Lung (tissue), 12 donors: ENCODE results near the gene ERC2. TPM values are rescaled to one million over a fixed set of nuclear protein-coding genes. Genes with fewer than 3 reads are reported as not detected.

Experiments used
- ATAC-seq: fragments of 200-7000 bp; cut with Tn5 transposase; one replicate; pipeline ENCODE4 v1.9.1; 2020; ENCODE audit warnings: moderate number of reproducible peaks; ENCODE audit not compliant: insufficient read depth, low FRiP score
- DNase-seq, 3 donors: peaks; one replicate each; pipeline ENCODE4 v3.0.0-alpha.2; 2013 to 2017
- H3K27ac ChIP-seq, 2 donors: one replicate each; pipeline ENCODE4 v1.5.1; 2013; ENCODE audit warnings: mild to moderate bottlenecking in 2 of 2, moderate library complexity in 2 of 2, control low read depth in 1 of 2, inconsistent platforms in 1 of 2, low read depth in 1 of 2, low read length in 1 of 2
- H3K27me3 ChIP-seq, 3 donors: one replicate each; pipeline ENCODE4 v1.5.1; 2013; ENCODE audit warnings: low read length in 2 of 3; ENCODE audit not compliant: control insufficient read depth in 3 of 3, insufficient read depth in 3 of 3
- H3K36me3 ChIP-seq, 4 donors: one replicate each; pipeline ENCODE4 v1.5.1; 2013; ENCODE audit warnings: low read length in 4 of 4, mild to moderate bottlenecking in 1 of 4, moderate library complexity in 1 of 4; ENCODE audit not compliant: control insufficient read depth in 4 of 4, insufficient read depth in 4 of 4
- H3K4me1 ChIP-seq, 5 donors: one replicate each; pipeline ENCODE4 v1.5.1; 2013; ENCODE audit warnings: low read length in 5 of 5, mild to moderate bottlenecking in 2 of 5, moderate library complexity in 1 of 5; ENCODE audit not compliant: control insufficient read depth in 5 of 5, insufficient read depth in 5 of 5
- H3K4me3 ChIP-seq: one replicate; pipeline ENCODE4 v1.5.1; 2013; ENCODE audit warnings: mild to moderate bottlenecking, control low read depth, moderate library complexity
- H3K9ac ChIP-seq, 2 donors: one replicate each; pipeline ENCODE4 v1.5.1; 2013; ENCODE audit warnings: low read length in 2 of 2, control low read depth in 1 of 2; ENCODE audit not compliant: insufficient read depth in 1 of 2
- H3K9me3 ChIP-seq, 4 donors: one replicate each; pipeline ENCODE4 v1.5.1; 2013; ENCODE audit warnings: low read length in 3 of 4, mild to moderate bottlenecking in 1 of 4, moderate library complexity in 1 of 4; ENCODE audit not compliant: control insufficient read depth in 4 of 4, insufficient read depth in 3 of 4
- CTCF ChIP-seq: IDR thresholded peaks from 2 replicates; pipeline ENCODE4 v1.5.1; 2012; ENCODE audit warnings: mild to moderate bottlenecking; ENCODE audit errors: control extremely low read depth, extremely low read depth
- WGBS, 2 donors: extraction: QIAGEN DNeasy Blood & Tissue Kit; methylation state at CpG; one replicate each; pipeline ENCODE4 v1.1.7; 2013; 5-methylcytosine and 5-hydroxymethylcytosine counted together
- polyA plus RNA-seq, 2 donors: library from polyadenylated mRNA; stranded (reverse); fragments of 200-250 nt; gene quantifications; one replicate each; pipeline ENCODE4 v1.2.1, GENCODE V29; 2013
- total RNA-seq, 2 donors: library from RNA; depleted of rRNA in 1 of 2; stranded (reverse); fragments of >200 nt in 1 of 2; gene quantifications; one replicate each; pipeline ENCODE4 v1.2.1, GENCODE V29; 2014 to 2021
- donor health status: control.
- donor health status: control.
- donor health status: Bipolar disorder and iron deficiency.
- donor health status: healthy.
- donor health status: DM: yes; HTN: yes; CAD: no.

The ERC2 gene
- total and polyA plus RNA-seq, 4 donors, result 0.20 to 3.5 (median 0.97) TPM

DNA sequence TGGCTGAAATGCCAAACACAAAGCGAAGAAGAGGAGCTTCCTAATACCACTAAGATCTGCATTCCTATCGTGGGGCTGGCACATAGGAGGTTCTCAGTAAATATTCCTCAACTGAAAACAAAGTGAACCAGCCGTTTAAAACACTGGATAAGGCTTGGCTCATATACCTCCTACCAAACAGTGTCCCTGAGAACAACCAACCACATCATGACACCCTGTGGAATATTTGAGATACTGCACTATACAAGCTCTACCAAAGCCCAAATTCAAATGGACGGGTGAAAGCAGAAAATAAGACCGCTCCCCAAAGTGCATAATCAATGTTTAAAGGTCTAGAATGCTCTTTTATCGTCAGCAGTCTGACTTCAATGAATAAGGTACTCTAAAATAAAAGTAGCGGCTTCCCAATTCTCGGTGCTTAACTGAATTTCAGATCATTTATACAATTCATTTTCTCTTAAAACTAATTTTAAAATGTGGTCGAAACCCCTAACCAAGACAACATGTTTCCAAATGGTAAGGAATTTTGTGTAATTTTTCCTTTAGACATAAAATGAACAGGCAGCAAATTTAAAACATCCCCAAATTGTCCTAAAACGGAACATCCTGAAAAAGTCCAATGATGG, 425.8 kb downstream of the ERC2 start:
- Histone ChIP-seq H3K4me3 (no peak overlapping the region), H3K9ac (no peak overlapping the region), H3K27me3 (peaks cover 0 to 16% (median 0%) of the 10 kb centered on the region in 3 donors), H3K36me3 (no peaks in the 10 kb centered on the region), H3K9me3 (peaks cover 0 to 4% (median 1%) of the 10 kb centered on the region in 4 donors), H3K27ac (no peak overlapping the region), H3K4me1 (peaks cover 0 to 7% (median 0%) of the 10 kb centered on the region in 5 donors)
- DNase-seq, result peak in 2 of 3 donors; percentile 74 to 83
- WGBS, 2 donors, result 57 to 60% methylated on average over 10 of the region's 10 CpGs
- peak; percentile 47 for ATAC-seq
- TF ChIP-seq CTCF, result peak; percentile 7

- TF ChIP-seq CTCF, result no peak
- ATAC-seq (no peak), DNase-seq (no peak)
- Histone ChIP-seq H3K36me3 (no peaks in the 10 kb centered on the region), H3K27ac (no peak overlapping the region), H3K9me3 (peaks cover 0 to 1% (median 0%) of the 10 kb centered on the region in 4 donors), H3K27me3 (peaks cover 0 to 35% (median 18%) of the 10 kb centered on the region in 3 donors), H3K9ac (no peak overlapping the region), H3K4me1 (peaks cover 0 to 6% (median 0%) of the 10 kb centered on the region in 5 donors), H3K4me3 (no peak overlapping the region)
- WGBS, 2 donors, result 83 to 89% methylated on average over 1 of the region's 1 CpG
Observed at GRCh38 chr3:56025326-56025725, 442.9 kb downstream of the ERC2 start.

GRCh38 chr3:56023546-56023945, 444.7 kb downstream of the ERC2 start:
- TF ChIP-seq CTCF, result no peak
- Histone ChIP-seq H3K9me3 (peaks cover 0 to 1% (median 0%) of the 10 kb centered on the region in 4 donors), H3K4me1 (peaks cover 0 to 13% (median 4%) of the 10 kb centered on the region in 5 donors), H3K27ac (no peak overlapping the region), H3K4me3 (no peak overlapping the region), H3K9ac (no peak overlapping the region), H3K36me3 (no peaks in the 10 kb centered on the region), H3K27me3 (peaks cover 0 to 35% (median 15%) of the 10 kb centered on the region in 3 donors)
- no peak for DNase-seq
- ATAC-seq, result no peak
- WGBS, 2 donors, result 75 to 84% methylated on average over 2 of the region's 2 CpGs
